PC-3 (cell line): ENCODE results near the gene HNRNPU. TPM values are rescaled to one million over a fixed set of nuclear protein-coding genes. Genes with fewer than 3 reads are reported as not detected.

Experiments
- ATAC-seq: fragments of 200-7000 bp; cut with Tn5 transposase; 2 replicates; pipeline ENCODE4 v1.9.1; 2020; ENCODE audit warnings: mild to moderate bottlenecking, moderate library complexity
- BruUV-seq: library from RNA; stranded (reverse); fragments of 400-500 nt; replicated peaks from 2 replicates; lab custom pipeline; 2021; lab: Mats Ljungman, UMichigan
- CTCF ChIA-PET: fragments of 300-600 bp; sonication (Branson Sonifier 250); formaldehyde crosslinking; loops from one replicate; lab custom pipeline; 2022; ENCODE audit warnings: antibody characterized with exemption; lab: Charles Lee
- POLR2A ChIA-PET: fragments of 300-600 bp; sonication (Branson Sonifier 250); formaldehyde crosslinking; loops from one replicate; lab custom pipeline; 2022; ENCODE audit warnings: antibody characterized with exemption; ENCODE audit not compliant: unreplicated experiment; lab: Charles Lee
- DNase-seq: peaks from one replicate; pipeline ENCODE4 v3.0.0-alpha.2; 2015
- H2AFZ ChIP-seq: fragments of 300-600 bp; sonication (generic); 2 replicates; pipeline ENCODE4 v1.6.0; 2016; ENCODE audit warnings: antibody characterized with exemption, low read length
- H3F3A ChIP-seq: fragments of 300-600 bp; sonication (generic); one replicate; pipeline ENCODE4 v1.6.0; 2017; ENCODE audit warnings: antibody characterized with exemption, low read length, control low read depth, mild to moderate bottlenecking; ENCODE audit not compliant: unreplicated experiment
- H3K27ac ChIP-seq: fragments of 300-600 bp; sonication (generic); 2 replicates; pipeline ENCODE4 v1.5.1; 2016; ENCODE audit warnings: mild to moderate bottlenecking, low read length
- H3K27me3 ChIP-seq: fragments of 300-600 bp; sonication (generic); 2 replicates; pipeline ENCODE4 v1.6.1; 2016; ENCODE audit warnings: low read length, mixed read lengths
- H3K36me3 ChIP-seq: fragments of 300-600 bp; sonication (generic); 2 replicates; pipeline ENCODE4 v1.6.1; 2016; ENCODE audit warnings: low read depth, mixed run types, low read length, mixed read lengths
- H3K4me1 ChIP-seq: fragments of 300-600 bp; sonication (generic); 2 replicates; pipeline ENCODE4 v1.5.1; 2016; ENCODE audit warnings: low read length; ENCODE audit not compliant: insufficient read depth
- H3K4me2 ChIP-seq: fragments of 300-600 bp; sonication (generic); 2 replicates; pipeline ENCODE4 v1.6.0; 2016; ENCODE audit warnings: low read length
- H3K4me3 ChIP-seq: fragments of 300-600 bp; sonication (generic); 2 replicates; pipeline ENCODE4 v1.5.1; 2016; ENCODE audit warnings: mild to moderate bottlenecking, low read length, mixed read lengths
- H3K79me2 ChIP-seq: fragments of 300-600 bp; sonication (generic); 2 replicates; pipeline ENCODE4 v1.6.1; 2017; ENCODE audit warnings: low read length, mixed read lengths
- H3K9ac ChIP-seq: fragments of 300-600 bp; sonication (generic); 2 replicates; pipeline ENCODE4 v1.6.0; 2016; ENCODE audit warnings: mild to moderate bottlenecking, low read length
- H3K9me2 ChIP-seq: fragments of 300-600 bp; sonication (generic); replicated peaks from 2 replicates; pipeline ENCODE4 v1.6.1; 2016; ENCODE audit warnings: mixed run types, low read length, mixed read lengths
- H3K9me3 ChIP-seq: fragments of 300-600 bp; sonication (generic); 2 replicates; pipeline ENCODE4 v1.6.1; 2016; ENCODE audit warnings: low read length, mixed read lengths
- H4K20me1 ChIP-seq: fragments of 300-600 bp; sonication (generic); 2 replicates; pipeline ENCODE4 v1.6.1; 2016; ENCODE audit warnings: low read length, mixed read lengths
- CTCF ChIP-seq: fragments of 300-600 bp; sonication (generic); conservative IDR thresholded peaks from 2 replicates; pipeline ENCODE4 v1.5.1; 2017; ENCODE audit warnings: antibody characterized with exemption, low read depth, mild to moderate bottlenecking, low read length
- EZH2 ChIP-seq: fragments of 300-600 bp; sonication (generic); IDR thresholded peaks from one replicate; pipeline ENCODE4 v1.6.1; 2017; ENCODE audit warnings: antibody characterized with exemption, mild to moderate bottlenecking, low read length; ENCODE audit not compliant: unreplicated experiment
- EZH2phosphoT487 ChIP-seq: fragments of 300-600 bp; sonication (generic); IDR thresholded peaks from 2 replicates; pipeline ENCODE4 v1.6.1; 2018; ENCODE audit warnings: mild to moderate bottlenecking, antibody characterized with exemption, low read length, borderline replicate concordance
- intact Hi-C: fragments of 100-400 bp; cut with micrococcal nuclease; formaldehyde crosslinking; loops from 2 replicates; pipeline ENCODE4 v1.9.0; 2023
- total RNA-seq: library from RNA; depleted of rRNA; stranded (reverse); fragments of >200 nt; gene quantifications from 2 replicates; pipeline ENCODE4 v1.2.3, GENCODE V29; 2014

Gene HNRNPU
- total RNA-seq, 1 experiment from 2014 or later, result 431 TPM

- Histone ChIP-seq H3F3A (no peaks in the 10 kb centered on the region), H3K79me2 (peaks cover 1% of the 10 kb centered on the region), H3K27ac (no peak overlapping the region), H4K20me1 (no peaks in the 10 kb centered on the region), H3K4me3 (no peak overlapping the region), H3K9me3 (no peaks in the 10 kb centered on the region), H3K9me2 (no peaks in the 10 kb centered on the region), H2AFZ (no peak overlapping the region), H3K4me1 (peaks cover 38% of the 10 kb centered on the region), H3K27me3 (no peaks in the 10 kb centered on the region), H3K36me3 (no peaks in the 10 kb centered on the region), H3K4me2 (no peak overlapping the region), H3K9ac (no peak overlapping the region)
- CTCF ChIA-PET, result no interaction called here
- ATAC-seq (no peak), DNase-seq (no peak)
- BruUV-seq, result no TSS peak
- no peak for TF ChIP-seq EZH2phosphoT487
- TF ChIP-seq EZH2, result no peak
- TF ChIP-seq CTCF, result no peak
- POLR2A ChIA-PET, result no interaction called here
- intact Hi-C loops, result loop anchor here (5.0 kb wide), 1 partner anchor 378 kb away; the partner anchor contains the start of gene ADSS2
Observed at GRCh38 chr1:244830639-244831038, 33.7 kb downstream of the HNRNPU start.

GRCh38 chr1:244826712-244827111 is 37.6 kb downstream of the HNRNPU start:
- Histone ChIP-seq H3K9me3 (no peaks in the 10 kb centered on the region), H3K9ac (no peak overlapping the region), H3K79me2 (no peaks in the 10 kb centered on the region), H3K4me3 (peak overlapping the region; percentile 29; the same call in 1 of the 2 replicates), H3K36me3 (no peaks in the 10 kb centered on the region), H3K9me2 (no peaks in the 10 kb centered on the region), H2AFZ (peak overlapping the region; percentile 26), H3F3A (no peaks in the 10 kb centered on the region), H4K20me1 (no peaks in the 10 kb centered on the region), H3K27ac (peak overlapping the region; percentile 65), H3K27me3 (no peaks in the 10 kb centered on the region), H3K4me2 (peak overlapping the region; percentile 54), H3K4me1 (peaks cover 14% of the 10 kb centered on the region)
- peak; percentile 91 for DNase-seq
- ChIA-PET CTCF (no interaction called here), POLR2A (no interaction called here)
- ATAC-seq, result peak; percentile 95
- TF ChIP-seq EZH2 (no peak), EZH2phosphoT487 (no peak), CTCF (no peak)
- intact Hi-C loops, result no loop called here
- BruUV-seq, result no TSS peak

GRCh38 chr1:244822878-244823277 is 41.5 kb downstream of the HNRNPU start:
- no peak overlapping the region for H3K9ac ChIP-seq
- CTCF ChIA-PET, result no interaction called here

More at GRCh38 chr1:244822878-244823277, 41.5 kb downstream of the HNRNPU start:
- H3K4me3 ChIP-seq, result no peak overlapping the region
- peaks cover 32% of the 10 kb centered on the region for H3K4me1 ChIP-seq
- intact Hi-C loops, result no loop called here
- DNase-seq (no peak), ATAC-seq (no peak)
- no peaks in the 10 kb centered on the region for H3K9me3 ChIP-seq
- no peak for TF ChIP-seq EZH2
- no peak for TF ChIP-seq EZH2phosphoT487
- no peak for TF ChIP-seq CTCF
- no peak overlapping the region for H3K4me2 ChIP-seq
- no peaks in the 10 kb centered on the region for H3K27me3 ChIP-seq
- POLR2A ChIA-PET, result no interaction called here
- H3K79me2 ChIP-seq, result no peaks in the 10 kb centered on the region
- no TSS peak for BruUV-seq
- no peaks in the 10 kb centered on the region for H3K9me2 ChIP-seq
- no peaks in the 10 kb centered on the region for H3F3A ChIP-seq
- H2AFZ ChIP-seq, result no peak overlapping the region
- no peaks in the 10 kb centered on the region for H4K20me1 ChIP-seq
- no peak overlapping the region for H3K27ac ChIP-seq
- H3K36me3 ChIP-seq, result no peaks in the 10 kb centered on the region
